Measurements from ENCODE around the gene SUB1.
"Not testable (repeated sequence)": the region's sequence is repeated elsewhere in the genome, so short reads cannot be mapped to it uniquely, and the experiment has no call there.

SUB1 gene

GRCh38 chr5:32566319-32567111 lies 18.8 kb upstream of the SUB1 start:
- Histone ChIP-seq H3K4me2 (ENCODE audit: low read depth, low read length, poor library complexity, severe bottlenecking) (no peak overlapping the region), H3K79me2 (ENCODE audit: insufficient read depth, low read length) (no peaks in the 10 kb centered on the region), H4K20me1 (ENCODE audit: insufficient read depth, low read length, poor library complexity, severe bottlenecking) (no peaks in the 10 kb centered on the region), H3K27me3 (ENCODE audit: insufficient read depth, low read length, poor library complexity, severe bottlenecking) (no peaks in the 10 kb centered on the region), H3K9me2 (replicated peaks; ENCODE audit: low read depth, low read length) (no peaks in the 10 kb centered on the region), H2AFZ (ENCODE audit: low read length) (no peak overlapping the region), H3K4me1 (ENCODE audit: insufficient read depth, low read length, poor library complexity, severe bottlenecking) (no peaks in the 10 kb centered on the region), H3K36me3 (ENCODE audit: insufficient read depth, low read length) (no peaks in the 10 kb centered on the region), H3K9ac (ENCODE audit: low read depth, low read length, poor library complexity, severe bottlenecking) (no peak overlapping the region), H3K4me3 (ENCODE audit: low read length, poor library complexity, severe bottlenecking) (no peak overlapping the region), H3F3A (ENCODE audit: low read depth) (no peaks in the 10 kb centered on the region), H3K9me3 (ENCODE audit: insufficient read depth, low read depth, low read length) (no peaks in the 10 kb centered on the region)
- TF ChIP-seq EZH2phosphoT487 (IDR thresholded peaks at IDR 0.05; ENCODE audit: borderline replicate concordance) = no peak
- no peak for TF ChIP-seq CTCF (conservative IDR thresholded peaks at IDR 0.05; ENCODE audit: low read length)

GRCh38 chr5:32571128-32571527 lies 14.2 kb upstream of the SUB1 start:
- no peaks in the 10 kb centered on the region for H3K36me3 ChIP-seq (ENCODE audit: insufficient read depth, low read length)
- no peaks in the 10 kb centered on the region for H3K27me3 ChIP-seq (ENCODE audit: insufficient read depth, low read length, poor library complexity, severe bottlenecking)
- H3F3A ChIP-seq (ENCODE audit: low read depth) = no peaks in the 10 kb centered on the region
- H2AFZ ChIP-seq (ENCODE audit: low read length) = no peak overlapping the region
- no peaks in the 10 kb centered on the region for H3K4me1 ChIP-seq (ENCODE audit: insufficient read depth, low read length, poor library complexity, severe bottlenecking)
- H3K79me2 ChIP-seq (ENCODE audit: insufficient read depth, low read length) = no peaks in the 10 kb centered on the region
- H3K9ac ChIP-seq (ENCODE audit: low read depth, low read length, poor library complexity, severe bottlenecking) = no peak overlapping the region
- no peaks in the 10 kb centered on the region for H3K9me2 ChIP-seq (replicated peaks; ENCODE audit: low read depth, low read length)
- TF ChIP-seq EZH2phosphoT487 (IDR thresholded peaks at IDR 0.05; ENCODE audit: borderline replicate concordance) (no peak), CTCF (conservative IDR thresholded peaks at IDR 0.05; ENCODE audit: low read length) (no peak)
- no peak overlapping the region for H3K4me3 ChIP-seq (ENCODE audit: low read length, poor library complexity, severe bottlenecking)
- no peaks in the 10 kb centered on the region for H4K20me1 ChIP-seq (ENCODE audit: insufficient read depth, low read length, poor library complexity, severe bottlenecking)
- no peak overlapping the region for H3K4me2 ChIP-seq (ENCODE audit: low read depth, low read length, poor library complexity, severe bottlenecking)
- H3K9me3 ChIP-seq (ENCODE audit: insufficient read depth, low read depth, low read length) = no peaks in the 10 kb centered on the region

GRCh38 chr5:32572778-32573480 lies 12.4 kb upstream of the SUB1 start:
- Histone ChIP-seq H4K20me1 (ENCODE audit: insufficient read depth, low read length, poor library complexity, severe bottlenecking) (no peaks in the 10 kb centered on the region), H3K36me3 (ENCODE audit: insufficient read depth, low read length) (no peaks in the 10 kb centered on the region), H3K4me3 (ENCODE audit: low read length, poor library complexity, severe bottlenecking) (no peak overlapping the region), H3K4me1 (ENCODE audit: insufficient read depth, low read length, poor library complexity, severe bottlenecking) (no peaks in the 10 kb centered on the region), H3K9me3 (ENCODE audit: insufficient read depth, low read depth, low read length) (no peaks in the 10 kb centered on the region), H3F3A (ENCODE audit: low read depth) (no peaks in the 10 kb centered on the region), H3K9ac (ENCODE audit: low read depth, low read length, poor library complexity, severe bottlenecking) (no peak overlapping the region), H3K79me2 (ENCODE audit: insufficient read depth, low read length) (no peaks in the 10 kb centered on the region), H2AFZ (ENCODE audit: low read length) (no peak overlapping the region), H3K9me2 (replicated peaks; ENCODE audit: low read depth, low read length) (no peaks in the 10 kb centered on the region), H3K27me3 (ENCODE audit: insufficient read depth, low read length, poor library complexity, severe bottlenecking) (no peaks in the 10 kb centered on the region), H3K4me2 (ENCODE audit: low read depth, low read length, poor library complexity, severe bottlenecking) (no peak overlapping the region)
- TF ChIP-seq CTCF (conservative IDR thresholded peaks at IDR 0.05; ENCODE audit: low read length) (no peak), EZH2phosphoT487 (IDR thresholded peaks at IDR 0.05; ENCODE audit: borderline replicate concordance) (no peak)

GRCh38 chr5:32573481-32573854 lies 11.9 kb upstream of the SUB1 start:
- not testable (repeated sequence) for H2AFZ ChIP-seq (ENCODE audit: low read length); H3K9ac ChIP-seq (ENCODE audit: low read depth, low read length, poor library complexity, severe bottlenecking); H3K4me3 ChIP-seq (ENCODE audit: low read length, poor library complexity, severe bottlenecking); H3K36me3 ChIP-seq (ENCODE audit: insufficient read depth, low read length); H3K4me1 ChIP-seq (ENCODE audit: insufficient read depth, low read length, poor library complexity, severe bottlenecking); H3K9me2 ChIP-seq (replicated peaks; ENCODE audit: low read depth, low read length); H4K20me1 ChIP-seq (ENCODE audit: insufficient read depth, low read length, poor library complexity, severe bottlenecking); H3K27me3 ChIP-seq (ENCODE audit: insufficient read depth, low read length, poor library complexity, severe bottlenecking); H3F3A ChIP-seq (ENCODE audit: low read depth); H3K4me2 ChIP-seq (ENCODE audit: low read depth, low read length, poor library complexity, severe bottlenecking); H3K9me3 ChIP-seq (ENCODE audit: insufficient read depth, low read depth, low read length); H3K79me2 ChIP-seq (ENCODE audit: insufficient read depth, low read length)

All from Loucy (cell line).